HepG2 (cell line): Measurements from ENCODE around the gene PCNA. TPM values are rescaled to one million over a fixed set of nuclear protein-coding genes. Genes with fewer than 3 reads are reported as not detected.

ENCODE experiments used
- ETV6 ChIP-seq: sonication (generic); formaldehyde crosslinking; conservative IDR thresholded peaks from 2 replicates; pipeline ENCODE4 v1.4.0; 2020; ENCODE audit warnings: missing genetic modification reagents
- GMEB2 ChIP-seq: IDR thresholded peaks from 2 replicates; pipeline ENCODE4 v1.6.1; 2016; ENCODE audit warnings: missing biosample characterization, missing genetic modification reagents, low read depth
- KLF15 ChIP-seq: sonication (generic); formaldehyde crosslinking; IDR thresholded peaks from 2 replicates; pipeline ENCODE4 v1.8.1; 2023; ENCODE audit warnings: borderline replicate concordance, mild to moderate bottlenecking, inconsistent platforms, missing genetic modification reagents, mixed read lengths
- NFATC3 ChIP-seq: sonication (generic); formaldehyde crosslinking; IDR thresholded peaks from 2 replicates; pipeline ENCODE4 v1.5.1; 2020; ENCODE audit warnings: mild to moderate bottlenecking, missing genetic modification reagents
- POLR2AphosphoS2 ChIP-seq: IDR thresholded peaks from 2 replicates; pipeline ENCODE4 v1.6.1; 2011; ENCODE audit warnings: low read depth, low read length, improper control_type of control experiment
- RFX3 ChIP-seq: IDR thresholded peaks from 2 replicates; pipeline ENCODE4 v1.6.1; 2016; ENCODE audit warnings: missing biosample characterization, missing genetic modification reagents
- SRY ChIP-seq: sonication (generic); formaldehyde crosslinking; IDR thresholded peaks from 2 replicates; pipeline ENCODE4 v1.8.0; 2022; ENCODE audit warnings: mild to moderate bottlenecking, missing genetic modification reagents
- TFE3 ChIP-seq: IDR thresholded peaks from 2 replicates; pipeline ENCODE4 v1.6.1; 2016
- THYN1 ChIP-seq: sonication (generic); formaldehyde crosslinking; IDR thresholded peaks from 2 replicates; pipeline ENCODE4 v1.8.1; 2023; ENCODE audit warnings: low read depth, mild to moderate bottlenecking, moderate library complexity, missing genetic modification reagents, borderline replicate concordance
- TP53 ChIP-seq: sonication (generic); formaldehyde crosslinking; conservative IDR thresholded peaks from 2 replicates; pipeline ENCODE4 v1.4.0; 2020; ENCODE audit warnings: missing genetic modification reagents
- TRIM22 ChIP-seq: fragments of 450-650 bp; IDR thresholded peaks from 2 replicates; pipeline ENCODE4 v1.6.1; 2017
- ZNF17 ChIP-seq: sonication (generic); formaldehyde crosslinking; IDR thresholded peaks from 2 replicates; pipeline ENCODE4 v1.5.0; 2020; ENCODE audit warnings: mild to moderate bottlenecking, missing genetic modification reagents
- ZNF503 ChIP-seq: sonication (generic); formaldehyde crosslinking; IDR thresholded peaks from 2 replicates; pipeline ENCODE4 v1.4.0; 2020; ENCODE audit warnings: missing genetic modification reagents
- ZNF704 ChIP-seq: sonication (generic); formaldehyde crosslinking; IDR thresholded peaks from 2 replicates; pipeline ENCODE4 v1.8.1; 2023; ENCODE audit warnings: mild to moderate bottlenecking, inconsistent platforms, moderate library complexity, missing genetic modification reagents, borderline replicate concordance
- polyA plus RNA-seq, 8 experiments: library from polyadenylated mRNA; depleted of rRNA in 3 of 8; stranded (reverse) in 7 of 8; unstranded in 1 of 8; fragments of >200 nt; fragmentation: Illumina TruSeq in 4 of 8; extraction: Trizol in 4 of 8; gene quantifications; 2 replicates each; pipeline versions ENCODE4 v1.2.1 to v1.2.3, GENCODE V29; 2011 to 2016; ENCODE audit warnings: low read depth in 4 of 8, missing spikeins in 1 of 8, mixed read lengths in 1 of 8; ENCODE audit not compliant: insufficient read depth in 1 of 8
- total RNA-seq, 5 experiments: library from RNA; depleted of rRNA; stranded (reverse); fragments of >200 nt; fragmentation: Illumina TruSeq; extraction: Trizol; gene quantifications; 2 replicates each; pipeline ENCODE4 v1.2.3, GENCODE V29; 2016; ENCODE audit warnings: low read depth in 1 of 5
- TF ChIP-seq, protein P1 (sequence below): sonication (generic); formaldehyde crosslinking; IDR thresholded peaks from 2 replicates; pipeline ENCODE4 v1.4.0; 2020; ENCODE audit warnings: missing genetic modification reagents

The PCNA gene
- total and polyA plus RNA-seq, 2 of the 13 experiments (the other 11 are each of a cell fraction or from before 2014, with no cell fraction given) = 229 to 655 TPM

DNA sequence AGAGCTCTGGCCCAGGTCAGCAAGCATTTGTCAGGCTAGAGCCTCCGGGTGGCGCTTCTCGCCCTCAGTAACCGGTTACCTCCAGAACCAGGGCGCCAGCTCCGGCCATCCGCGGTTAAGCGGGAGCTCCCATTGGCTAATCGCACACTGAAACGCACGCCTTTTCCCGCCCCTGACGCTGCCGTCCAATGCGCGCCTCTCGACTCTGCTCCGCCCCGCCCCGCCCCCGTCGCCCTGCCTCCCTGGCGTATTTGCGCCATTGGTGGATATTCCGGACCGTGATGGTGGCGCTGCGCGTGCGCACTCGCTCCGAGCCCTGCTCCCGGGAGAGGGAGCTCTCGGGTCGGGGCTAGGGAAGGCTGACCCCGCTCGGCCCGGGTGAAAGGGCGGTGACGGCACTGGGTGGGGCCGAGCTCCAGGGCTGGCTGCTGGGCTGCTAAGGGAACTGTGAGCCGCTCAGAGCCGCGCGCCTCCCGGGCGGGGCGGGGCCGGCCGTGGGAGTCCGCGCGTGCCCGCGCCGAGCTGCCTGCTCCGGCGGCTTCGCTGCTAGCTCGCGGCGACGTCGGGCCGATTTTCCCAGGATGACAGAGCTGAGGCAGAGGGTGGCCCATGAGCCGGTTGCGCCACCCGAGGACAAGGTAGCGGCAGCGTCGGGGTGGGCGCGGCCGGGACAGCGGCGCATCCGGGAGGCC is 6.9 kb upstream of the PCNA start, which contains the start of gene CDS2 (continued):
- TF ChIP-seq GMEB2 (CRISPR knock-in tag) (peak; percentile 61), ZNF17 (CRISPR knock-in tag) (no peak), THYN1 (CRISPR knock-in tag) (no peak; the same call in 1 of the 2 replicates), TFE3 (peak; percentile 58), SRY (peak; percentile 88; the same call in 1 of the 2 replicates), KLF15 (CRISPR knock-in tag) (peak; percentile 68; the same call in 1 of the 2 replicates), NFATC3 (no peak), TRIM22 (no peak), POLR2AphosphoS2 (no peak), ETV6 (peak; percentile 69; the same call in 1 of the 2 replicates), ZNF704 (CRISPR knock-in tag) (peak; percentile 18; the same call in 1 of the 2 replicates), ZNF503 (CRISPR knock-in tag) (peak; percentile 78; the same call in 1 of the 2 replicates), TP53 (CRISPR knock-in tag) (peak; percentile 72), RFX3 (no peak)
- TF ChIP-seq, protein P1, sequence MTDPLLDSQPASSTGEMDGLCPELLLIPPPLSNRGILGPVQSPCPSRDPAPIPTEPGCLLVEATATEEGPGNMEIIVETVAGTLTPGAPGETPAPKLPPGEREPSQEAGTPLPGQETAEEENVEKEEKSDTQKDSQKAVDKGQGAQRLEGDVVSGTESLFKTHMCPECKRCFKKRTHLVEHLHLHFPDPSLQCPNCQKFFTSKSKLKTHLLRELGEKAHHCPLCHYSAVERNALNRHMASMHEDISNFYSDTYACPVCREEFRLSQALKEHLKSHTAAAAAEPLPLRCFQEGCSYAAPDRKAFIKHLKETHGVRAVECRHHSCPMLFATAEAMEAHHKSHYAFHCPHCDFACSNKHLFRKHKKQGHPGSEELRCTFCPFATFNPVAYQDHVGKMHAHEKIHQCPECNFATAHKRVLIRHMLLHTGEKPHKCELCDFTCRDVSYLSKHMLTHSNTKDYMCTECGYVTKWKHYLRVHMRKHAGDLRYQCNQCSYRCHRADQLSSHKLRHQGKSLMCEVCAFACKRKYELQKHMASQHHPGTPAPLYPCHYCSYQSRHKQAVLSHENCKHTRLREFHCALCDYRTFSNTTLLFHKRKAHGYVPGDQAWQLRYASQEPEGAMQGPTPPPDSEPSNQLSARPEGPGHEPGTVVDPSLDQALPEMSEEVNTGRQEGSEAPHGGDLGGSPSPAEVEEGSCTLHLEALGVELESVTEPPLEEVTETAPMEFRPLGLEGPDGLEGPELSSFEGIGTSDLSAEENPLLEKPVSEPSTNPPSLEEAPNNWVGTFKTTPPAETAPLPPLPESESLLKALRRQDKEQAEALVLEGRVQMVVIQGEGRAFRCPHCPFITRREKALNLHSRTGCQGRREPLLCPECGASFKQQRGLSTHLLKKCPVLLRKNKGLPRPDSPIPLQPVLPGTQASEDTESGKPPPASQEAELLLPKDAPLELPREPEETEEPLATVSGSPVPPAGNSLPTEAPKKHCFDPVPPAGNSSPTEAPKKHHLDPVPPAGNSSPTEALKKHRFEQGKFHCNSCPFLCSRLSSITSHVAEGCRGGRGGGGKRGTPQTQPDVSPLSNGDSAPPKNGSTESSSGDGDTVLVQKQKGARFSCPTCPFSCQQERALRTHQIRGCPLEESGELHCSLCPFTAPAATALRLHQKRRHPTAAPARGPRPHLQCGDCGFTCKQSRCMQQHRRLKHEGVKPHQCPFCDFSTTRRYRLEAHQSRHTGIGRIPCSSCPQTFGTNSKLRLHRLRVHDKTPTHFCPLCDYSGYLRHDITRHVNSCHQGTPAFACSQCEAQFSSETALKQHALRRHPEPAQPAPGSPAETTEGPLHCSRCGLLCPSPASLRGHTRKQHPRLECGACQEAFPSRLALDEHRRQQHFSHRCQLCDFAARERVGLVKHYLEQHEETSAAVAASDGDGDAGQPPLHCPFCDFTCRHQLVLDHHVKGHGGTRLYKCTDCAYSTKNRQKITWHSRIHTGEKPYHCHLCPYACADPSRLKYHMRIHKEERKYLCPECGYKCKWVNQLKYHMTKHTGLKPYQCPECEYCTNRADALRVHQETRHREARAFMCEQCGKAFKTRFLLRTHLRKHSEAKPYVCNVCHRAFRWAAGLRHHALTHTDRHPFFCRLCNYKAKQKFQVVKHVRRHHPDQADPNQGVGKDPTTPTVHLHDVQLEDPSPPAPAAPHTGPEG (CRISPR knock-in tag) = peak; percentile 9; the same call in 1 of the 2 replicates
